Endothelial cell of umbilical vein (primary cell): Measurements from ENCODE around the gene FLRT1. TPM values are rescaled to one million over a fixed set of nuclear protein-coding genes. Genes with fewer than 3 reads are reported as not detected.
A peak's percentile ranks its signal among the peaks of the same experiment; 100 is the strongest.

Experiments
- BruUV-seq: library from RNA; stranded (reverse); fragments of 400-500 nt; replicated peaks from 2 replicates; lab custom pipeline; 2021; lab: Mats Ljungman, UMichigan
- CTCF ChIA-PET: fragments of 300-600, 350-600 bp; sonication (Branson Sonifier 250); formaldehyde crosslinking; loops from one replicate; lab custom pipeline; 2021; ENCODE audit warnings: antibody characterized with exemption, inconsistent platforms; lab: Charles Lee
- POLR2A ChIA-PET: fragments of 300-600, 350-600 bp; sonication (Branson Sonifier 250); formaldehyde crosslinking; loops from one replicate; lab custom pipeline; 2021; ENCODE audit warnings: antibody characterized with exemption, inconsistent platforms; lab: Charles Lee
- DNase-seq: peaks from one replicate; pipeline ENCODE4 v3.0.0-alpha.2; 2011; ENCODE audit warnings: low read depth, low spot score
- FAIRE-seq: peaks from 2 replicates; lab custom pipeline; 2011; peaks lifted over from hg19 to GRCh38; lab: Jason Lieb, UNC
- H2AFZ ChIP-seq: 2 replicates; pipeline ENCODE4 v1.6.0; 2012; ENCODE audit warnings: low read depth, low read length, control low read depth, inconsistent platforms
- H3K27ac ChIP-seq: 2 replicates; pipeline ENCODE4 v1.5.1; 2011; ENCODE audit warnings: low read depth, mild to moderate bottlenecking, control low read depth, low read length, moderate library complexity; ENCODE audit not compliant: insufficient read depth
- H3K27me3 ChIP-seq, 2 experiments: 2 replicates each; pipeline versions ENCODE4 v1.6.0 to v1.6.1; 2011; ENCODE audit warnings: low read length in 2 of 2, mixed read lengths in 1 of 2; ENCODE audit not compliant: control insufficient read depth in 2 of 2, insufficient read depth in 2 of 2
- H3K36me3 ChIP-seq, 2 experiments: 2 replicates in 1 of 2; 3 replicates in 1 of 2; pipeline ENCODE4 v1.5.1; 2011; ENCODE audit warnings: low read length in 2 of 2, mild to moderate bottlenecking in 1 of 2, moderate library complexity in 1 of 2; ENCODE audit not compliant: control insufficient read depth in 2 of 2, insufficient read depth in 2 of 2; ENCODE audit errors: extremely low read depth in 1 of 2
- H3K4me1 ChIP-seq: 3 replicates; pipeline ENCODE4 v1.5.1; 2011; ENCODE audit warnings: mild to moderate bottlenecking, low read length; ENCODE audit not compliant: control insufficient read depth, insufficient read depth; ENCODE audit errors: extremely low read depth
- H3K4me2 ChIP-seq: 2 replicates; pipeline ENCODE4 v1.6.1; 2011; ENCODE audit warnings: low read length, control low read depth, mixed read lengths; ENCODE audit not compliant: insufficient read depth
- H3K4me3 ChIP-seq, 3 experiments: fragments of 200-600 bp in 1 of 3; sonication (generic), shearing (Covaris generic) in 1 of 3; replicated peaks in 1 of 3; 2 replicates each; pipeline ENCODE4 v1.5.1; 2011 to 2016; ENCODE audit warnings: control low read depth in 3 of 3, low read length in 3 of 3, mild to moderate bottlenecking in 2 of 3, inconsistent platforms in 1 of 3, low read depth in 1 of 3, moderate library complexity in 1 of 3; ENCODE audit not compliant: insufficient read depth in 1 of 3
- H3K79me2 ChIP-seq: 2 replicates; pipeline ENCODE4 v1.6.0; 2012; ENCODE audit warnings: low read length, inconsistent platforms; ENCODE audit not compliant: control insufficient read depth, insufficient read depth
- H3K9ac ChIP-seq: replicated peaks from 2 replicates; pipeline ENCODE3; 2011; ENCODE audit warnings: low read length, control low read depth; ENCODE audit not compliant: insufficient read depth; ENCODE audit errors: extremely low read depth
- H3K9me1 ChIP-seq: replicated peaks from 3 replicates; pipeline ENCODE4 v1.6.0; 2011; ENCODE audit warnings: mild to moderate bottlenecking, low read length; ENCODE audit not compliant: control insufficient read depth, insufficient read depth; ENCODE audit errors: extremely low read depth
- H3K9me3 ChIP-seq: replicated peaks from 2 replicates; pipeline ENCODE4 v1.5.1; 2012; ENCODE audit warnings: low read length, inconsistent platforms; ENCODE audit not compliant: control insufficient read depth, insufficient read depth
- H4K20me1 ChIP-seq: replicated peaks from 2 replicates; pipeline ENCODE3; 2011; ENCODE audit warnings: mild to moderate bottlenecking, low read length; ENCODE audit not compliant: control insufficient read depth, insufficient read depth; ENCODE audit errors: extremely low read depth
- EZH2 ChIP-seq: IDR thresholded peaks from 2 replicates; pipeline ENCODE4 v1.6.1; 2012; ENCODE audit warnings: borderline replicate concordance, low read depth, mild to moderate bottlenecking, moderate library complexity, low read length, inconsistent platforms; ENCODE audit not compliant: severe bottlenecking
- GATA2 ChIP-seq: IDR thresholded peaks from 2 replicates; pipeline ENCODE4 v1.7.0; 2011; ENCODE audit warnings: low read depth, mild to moderate bottlenecking, moderate library complexity, mixed read lengths, low read length; ENCODE audit not compliant: insufficient read length, insufficient read depth
- POLR2A ChIP-seq: IDR thresholded peaks from 2 replicates; pipeline ENCODE4 v1.6.1; 2012; ENCODE audit warnings: low read depth, mild to moderate bottlenecking, control low read depth, low read length
- POLR2AphosphoS5 ChIP-seq: IDR thresholded peaks from 2 replicates; pipeline ENCODE4 v1.6.1; 2012; ENCODE audit warnings: low read depth, mild to moderate bottlenecking, control low read depth, low read length, moderate library complexity; ENCODE audit not compliant: insufficient read depth
- dilution Hi-C: fragments of 300-500 bp; cut with MboI; formaldehyde crosslinking; loops from one replicate; pipeline ENCODE4 v1.15.0; 2019; ENCODE audit warnings: low sequenced_read_pairs; ENCODE audit not compliant: extremely low pct_ligation_motif_present
- intact Hi-C: fragments of 100-400 bp; cut with micrococcal nuclease; formaldehyde crosslinking; loops from one replicate; pipeline ENCODE4 v1.10.0; 2022
- polyA plus RNA-seq, 4 experiments: library from polyadenylated mRNA; depleted of rRNA in 3 of 4; stranded (reverse) in 3 of 4; unstranded in 1 of 4; fragments of >200 nt; gene quantifications; 2 replicates each; pipeline versions ENCODE4 v1.2.1 to v1.2.3, GENCODE V29; 2011 to 2012; ENCODE audit warnings: missing spikeins in 1 of 4
- total RNA-seq: library from RNA; stranded (reverse); gene quantifications from 2 replicates; pipeline ENCODE4 v1.2.3, GENCODE V29; 2021
- TF ChIP-seq, protein P1 (sequence below): IDR thresholded peaks from 2 replicates; pipeline ENCODE4 v1.6.1; 2011; ENCODE audit not compliant: insufficient read depth, insufficient read length
- TF ChIP-seq, protein P2 (sequence below), 2 donors: IDR thresholded peaks; 1 replicate in 1 of 2; 2 replicates in 1 of 2; pipeline ENCODE4 v1.5.1; 2011; ENCODE audit warnings: low read length in 2 of 2, mild to moderate bottlenecking in 2 of 2, moderate library complexity in 2 of 2, control low read depth in 1 of 2, inconsistent platforms in 1 of 2, low read depth in 1 of 2; ENCODE audit not compliant: insufficient read depth in 1 of 2; ENCODE audit errors: extremely low read depth in 1 of 2

FLRT1 gene
- total and polyA plus RNA-seq, 2 donors (not counting 3 experiments of a cell fraction or from before 2014, with no cell fraction given) = not detected

DNA sequence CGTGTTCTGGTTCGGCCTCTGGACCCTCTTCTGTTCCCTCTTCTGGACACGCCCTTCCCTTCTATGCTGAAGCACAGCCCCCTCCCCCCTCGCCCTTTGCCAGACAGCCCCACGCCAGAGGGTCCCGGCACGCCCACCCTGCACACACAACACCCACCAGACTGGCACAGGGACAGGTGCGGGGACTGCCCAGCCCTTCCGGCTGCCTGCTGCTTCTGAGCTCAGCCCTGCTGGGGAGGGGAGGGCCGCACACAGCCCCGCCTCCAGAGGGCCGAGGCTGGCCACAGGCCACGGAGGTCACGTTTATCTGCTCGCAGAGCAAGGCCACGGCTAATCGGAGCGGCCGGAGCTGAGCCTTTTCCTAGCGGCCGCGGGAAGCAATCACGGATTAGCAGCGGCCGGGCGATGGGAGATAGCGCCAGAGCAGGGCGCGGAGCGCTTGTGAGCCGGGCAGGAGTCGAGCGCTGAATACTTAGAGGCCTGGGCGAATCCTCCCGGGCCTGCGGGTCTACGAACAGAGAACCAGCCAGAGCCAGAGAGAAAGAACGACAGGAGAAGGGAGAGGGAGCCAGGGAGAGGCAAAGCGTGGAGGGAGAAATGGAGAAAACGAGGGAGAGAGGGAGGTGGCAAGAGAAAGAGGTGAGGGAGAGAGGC lies 28.0 kb upstream of the FLRT1 start:
- H3K27ac ChIP-seq = no peak overlapping the region
- H3K9me1 ChIP-seq = no peaks in the 10 kb centered on the region
- FAIRE-seq (peak; percentile 71), DNase-seq (peak; percentile 45)
- CTCF ChIA-PET = interaction anchor here (0.8 to 1.5 kb wide), 14 partner anchors 8 to 144 kb away, joined by 3 to 10 read pairs (median 3); partner anchors contain the start of gene COX8A
- H3K79me2 ChIP-seq = no peaks in the 10 kb centered on the region
- H3K9ac ChIP-seq = no peak overlapping the region
- H3K4me2 ChIP-seq = no peak overlapping the region
- dilution Hi-C loops (no loop called here), intact Hi-C loops (no loop called here)
- no peaks in the 10 kb centered on the region for H3K27me3 ChIP-seq
- POLR2A ChIA-PET = interaction anchor here (0.6 kb wide), 1 partner anchor 177 kb away, joined by 7 read pairs; no protein-coding TSS in a partner anchor
- H3K4me3 ChIP-seq = peak overlapping the region in 1 of 3 experiments; percentile 8
- H3K9me3 ChIP-seq = no peaks in the 10 kb centered on the region
- TF ChIP-seq POLR2AphosphoS5 (no peak), EZH2 (peak; percentile 50), GATA2 (peak; percentile 29), POLR2A (no peak)
- TF ChIP-seq, protein P1, sequence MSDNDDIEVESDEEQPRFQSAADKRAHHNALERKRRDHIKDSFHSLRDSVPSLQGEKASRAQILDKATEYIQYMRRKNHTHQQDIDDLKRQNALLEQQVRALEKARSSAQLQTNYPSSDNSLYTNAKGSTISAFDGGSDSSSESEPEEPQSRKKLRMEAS = no peak
- TF ChIP-seq, protein P2, sequence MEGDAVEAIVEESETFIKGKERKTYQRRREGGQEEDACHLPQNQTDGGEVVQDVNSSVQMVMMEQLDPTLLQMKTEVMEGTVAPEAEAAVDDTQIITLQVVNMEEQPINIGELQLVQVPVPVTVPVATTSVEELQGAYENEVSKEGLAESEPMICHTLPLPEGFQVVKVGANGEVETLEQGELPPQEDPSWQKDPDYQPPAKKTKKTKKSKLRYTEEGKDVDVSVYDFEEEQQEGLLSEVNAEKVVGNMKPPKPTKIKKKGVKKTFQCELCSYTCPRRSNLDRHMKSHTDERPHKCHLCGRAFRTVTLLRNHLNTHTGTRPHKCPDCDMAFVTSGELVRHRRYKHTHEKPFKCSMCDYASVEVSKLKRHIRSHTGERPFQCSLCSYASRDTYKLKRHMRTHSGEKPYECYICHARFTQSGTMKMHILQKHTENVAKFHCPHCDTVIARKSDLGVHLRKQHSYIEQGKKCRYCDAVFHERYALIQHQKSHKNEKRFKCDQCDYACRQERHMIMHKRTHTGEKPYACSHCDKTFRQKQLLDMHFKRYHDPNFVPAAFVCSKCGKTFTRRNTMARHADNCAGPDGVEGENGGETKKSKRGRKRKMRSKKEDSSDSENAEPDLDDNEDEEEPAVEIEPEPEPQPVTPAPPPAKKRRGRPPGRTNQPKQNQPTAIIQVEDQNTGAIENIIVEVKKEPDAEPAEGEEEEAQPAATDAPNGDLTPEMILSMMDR (IDR thresholded peaks at IDR 0.05; ENCODE audit: extremely low read depth in 1 of 2, insufficient read depth in 1 of 2, low read depth in 1 of 2, low read length in 2 of 2) = peak in 1 of 2 donors; percentile 57
- no peaks in the 10 kb centered on the region for H4K20me1 ChIP-seq
- H2AFZ ChIP-seq = peak overlapping the region; percentile 11
- BruUV-seq = no TSS peak
- peaks cover 19% of the 10 kb centered on the region for H3K4me1 ChIP-seq
- H3K36me3 ChIP-seq = no peaks in the 10 kb centered on the region
